ENCODE results near the gene PBX1.

The PBX1 gene

GRCh38 chr1:164868990-164869389 lies 310.0 kb downstream of the PBX1 start:
- DNase-seq (ENCODE audit: extremely low read depth, low read depth), result no peak

GRCh38 chr1:164875518-164875917 lies 316.5 kb downstream of the PBX1 start:
- no peak for TF ChIP-seq CTCF (IDR thresholded peaks at IDR 0.05; ENCODE audit: low read depth, low read length)
- DNase-seq (ENCODE audit: extremely low read depth, low read depth), result no peak

More at GRCh38 chr1:164868990-164869389, 310.0 kb downstream of the PBX1 start:
- no peak for TF ChIP-seq CTCF (IDR thresholded peaks at IDR 0.05; ENCODE audit: low read depth, low read length)

- DNase-seq (ENCODE audit: extremely low read depth, low read depth), result no peak
- TF ChIP-seq CTCF (IDR thresholded peaks at IDR 0.05; ENCODE audit: low read depth, low read length), result no peak
These were observed 317.6 kb downstream of the PBX1 start for GRCh38 chr1:164876398-164877116.

DNA sequence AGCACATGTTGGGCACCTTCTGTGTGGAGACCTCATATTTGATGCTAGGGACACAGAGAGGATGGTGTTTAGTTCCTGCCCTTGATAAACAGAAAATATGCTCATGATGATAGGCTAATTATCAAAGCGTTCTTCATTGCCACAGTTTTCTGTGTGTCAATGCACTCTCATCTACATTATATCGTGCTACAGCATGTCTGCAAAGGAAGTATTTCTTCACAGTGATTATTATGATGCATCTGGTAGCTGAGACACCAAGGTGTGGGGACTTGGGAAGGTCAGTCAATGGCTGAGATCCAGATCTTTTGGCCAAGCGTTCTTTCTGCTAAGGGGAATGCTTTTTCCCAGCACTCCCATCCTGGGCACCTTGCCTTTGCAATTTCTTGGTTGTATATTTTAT lies 321.2 kb downstream of the PBX1 start:
- no peak for TF ChIP-seq CTCF (IDR thresholded peaks at IDR 0.05; ENCODE audit: low read depth, low read length)
- DNase-seq (ENCODE audit: extremely low read depth, low read depth), result no peak

GRCh38 chr1:164880644-164881043 lies 321.7 kb downstream of the PBX1 start:
- DNase-seq (ENCODE audit: extremely low read depth, low read depth), result no peak
- TF ChIP-seq CTCF (IDR thresholded peaks at IDR 0.05; ENCODE audit: low read depth, low read length), result no peak

- no peak for DNase-seq (ENCODE audit: extremely low read depth, low read depth)
- no peak for TF ChIP-seq CTCF (IDR thresholded peaks at IDR 0.05; ENCODE audit: low read depth, low read length)
These were observed 326.3 kb downstream of the PBX1 start for GRCh38 chr1:164885311-164885710.

DNA sequence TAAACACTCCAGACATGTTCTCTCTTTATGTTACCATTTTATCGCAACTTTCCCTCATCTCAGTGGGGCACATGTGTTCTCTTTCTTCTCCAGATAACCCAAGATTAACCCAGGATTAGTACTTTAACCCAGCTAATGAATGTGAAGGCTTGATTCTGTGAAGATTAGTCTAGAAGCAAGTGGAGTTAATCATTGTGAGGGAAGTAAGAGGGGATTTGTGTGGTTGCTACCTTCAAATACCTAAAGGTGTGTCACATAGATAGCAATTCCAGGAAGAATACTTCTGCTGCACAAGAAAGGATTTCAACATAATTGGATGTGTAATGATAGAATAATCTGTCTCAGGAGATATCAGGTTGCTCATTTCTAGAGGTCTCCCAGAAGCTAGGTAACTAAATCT lies 327.1 kb downstream of the PBX1 start:
- TF ChIP-seq CTCF (IDR thresholded peaks at IDR 0.05; ENCODE audit: low read depth, low read length), result no peak
- no peak for DNase-seq (ENCODE audit: extremely low read depth, low read depth)

Measured in AG09319 (cell line).